ENCODE results near the gene RRP8. TPM values are rescaled to one million over a fixed set of nuclear protein-coding genes. Genes with fewer than 3 reads are reported as not detected.

The RRP8 gene
- total RNA-seq, 6 donors from 2014 or later, result 13.4 to 25.2 (median 22.1) TPM

DNA sequence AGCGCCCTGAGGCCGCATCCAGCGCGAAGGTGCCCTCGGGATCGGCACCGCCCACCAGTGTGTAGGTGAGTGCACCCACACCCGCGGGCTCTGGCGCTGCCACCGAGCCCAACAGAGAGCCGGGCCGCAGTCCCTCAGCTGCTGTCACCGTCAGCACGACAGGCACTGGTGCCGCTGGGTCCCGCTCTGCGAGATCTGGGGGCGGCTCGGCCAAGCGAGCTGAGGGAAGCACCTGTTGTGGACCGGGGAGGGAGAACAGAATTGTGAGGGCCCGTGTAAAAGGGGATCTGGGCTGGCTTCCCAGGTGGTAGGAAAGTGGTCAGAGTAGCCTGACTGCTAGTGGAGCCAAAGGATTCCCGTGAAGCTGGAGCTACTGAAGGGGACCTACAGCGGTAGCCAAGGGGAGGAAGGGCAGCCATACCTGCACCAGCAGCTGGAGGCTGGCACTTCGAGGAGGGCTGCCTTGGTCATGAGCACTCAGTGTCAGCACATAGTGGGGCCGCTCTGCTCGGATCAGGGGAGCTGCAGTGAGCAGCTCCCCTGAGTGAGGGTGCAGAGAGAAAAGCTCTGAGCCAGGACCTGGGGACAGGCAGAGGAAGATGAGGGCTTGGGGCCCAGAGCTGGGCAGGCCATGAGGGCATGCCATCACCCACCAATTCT is 27.3 kb upstream of the RRP8 start:
- H3K4me1 ChIP-seq, result peaks cover 9 to 25% (median 18%) of the 10 kb centered on the region in 4 donors
- H3K36me3 ChIP-seq, result peaks cover 0 to 66% (median 31%) of the 10 kb centered on the region in 4 donors
- H3K27ac ChIP-seq, result no peak overlapping the region
- no peak for ATAC-seq (ENCODE audit: low FRiP score in 2 of 2)
- TF ChIP-seq POLR2A (IDR thresholded peaks at IDR 0.05) (no peak), EP300 (IDR thresholded peaks at IDR 0.05) (no peak), POLR2AphosphoS5 (IDR thresholded peaks at IDR 0.05) (no peak)
- TF ChIP-seq, protein P1, sequence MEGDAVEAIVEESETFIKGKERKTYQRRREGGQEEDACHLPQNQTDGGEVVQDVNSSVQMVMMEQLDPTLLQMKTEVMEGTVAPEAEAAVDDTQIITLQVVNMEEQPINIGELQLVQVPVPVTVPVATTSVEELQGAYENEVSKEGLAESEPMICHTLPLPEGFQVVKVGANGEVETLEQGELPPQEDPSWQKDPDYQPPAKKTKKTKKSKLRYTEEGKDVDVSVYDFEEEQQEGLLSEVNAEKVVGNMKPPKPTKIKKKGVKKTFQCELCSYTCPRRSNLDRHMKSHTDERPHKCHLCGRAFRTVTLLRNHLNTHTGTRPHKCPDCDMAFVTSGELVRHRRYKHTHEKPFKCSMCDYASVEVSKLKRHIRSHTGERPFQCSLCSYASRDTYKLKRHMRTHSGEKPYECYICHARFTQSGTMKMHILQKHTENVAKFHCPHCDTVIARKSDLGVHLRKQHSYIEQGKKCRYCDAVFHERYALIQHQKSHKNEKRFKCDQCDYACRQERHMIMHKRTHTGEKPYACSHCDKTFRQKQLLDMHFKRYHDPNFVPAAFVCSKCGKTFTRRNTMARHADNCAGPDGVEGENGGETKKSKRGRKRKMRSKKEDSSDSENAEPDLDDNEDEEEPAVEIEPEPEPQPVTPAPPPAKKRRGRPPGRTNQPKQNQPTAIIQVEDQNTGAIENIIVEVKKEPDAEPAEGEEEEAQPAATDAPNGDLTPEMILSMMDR (IDR thresholded peaks at IDR 0.05), result no peak
- no peaks in the 10 kb centered on the region for H3K27me3 ChIP-seq
- peak in 1 of 2 donors; percentile 19 for DNase-seq
- 61 to 82% methylated on average over 14 to 27 of the region's 28 CpGs for WGBS, 2 donors
- H3K4me3 ChIP-seq, result peak overlapping the region in 3 of 4 donors; percentile 30 to 48 (median 42)
- no peaks in the 10 kb centered on the region for H3K9me3 ChIP-seq

DNA sequence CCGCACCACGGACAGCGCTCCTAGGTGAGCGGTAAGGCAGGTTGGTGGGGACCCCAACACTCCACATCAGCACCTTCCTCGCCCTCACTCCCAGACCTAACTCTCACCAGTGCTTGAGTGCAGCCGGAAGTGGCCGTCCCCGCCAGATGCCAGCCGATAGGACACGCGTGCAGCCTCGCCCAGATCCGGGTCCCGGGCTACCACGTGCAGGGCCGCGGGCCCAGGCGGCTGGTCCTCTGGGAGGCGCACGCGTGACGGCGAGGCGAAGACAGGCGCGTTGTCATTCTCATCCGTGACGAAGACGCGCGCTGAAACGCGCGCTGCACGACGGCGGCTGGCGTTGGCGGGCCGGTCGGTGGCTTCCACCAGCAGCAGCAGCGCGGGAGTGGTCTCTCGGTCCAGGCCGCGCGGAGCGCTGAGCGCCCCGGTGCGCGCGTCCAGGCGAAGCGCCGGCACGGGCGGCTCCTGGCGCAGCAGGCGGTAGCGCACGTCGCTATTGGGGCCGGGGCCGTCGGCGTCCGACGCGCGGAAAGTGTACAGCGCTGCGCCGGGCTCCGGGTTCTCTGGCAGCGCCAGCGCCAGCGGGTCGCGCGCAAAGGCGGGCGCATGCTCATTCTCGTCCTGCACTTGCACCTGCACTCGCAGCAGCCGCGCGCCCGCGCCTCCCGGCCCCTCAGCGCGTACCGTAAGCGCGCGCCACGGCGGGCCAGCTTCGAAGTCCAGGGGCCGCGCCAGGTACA is 26.6 kb upstream of the RRP8 start:
- 80 to 86% methylated on average over 67 to 81 of the region's 102 CpGs for WGBS, 2 donors
- peak overlapping the region in 3 of 4 donors; percentile 30 to 48 (median 42) for H3K4me3 ChIP-seq
- H3K27ac ChIP-seq, result no peak overlapping the region
- H3K4me1 ChIP-seq, result peaks cover 2 to 18% (median 12%) of the 10 kb centered on the region in 4 donors
- DNase-seq (peak in 1 of 2 donors; percentile 88), ATAC-seq (ENCODE audit: low FRiP score in 2 of 2) (no peak)
- no peaks in the 10 kb centered on the region for H3K27me3 ChIP-seq
- H3K9me3 ChIP-seq, result no peaks in the 10 kb centered on the region
- TF ChIP-seq POLR2AphosphoS5 (IDR thresholded peaks at IDR 0.05), result no peak
- TF ChIP-seq EP300 (IDR thresholded peaks at IDR 0.05), result no peak
- no peak for TF ChIP-seq POLR2A (IDR thresholded peaks at IDR 0.05)
- TF ChIP-seq, protein P1 (IDR thresholded peaks at IDR 0.05), result no peak
- peaks cover 0 to 73% (median 34%) of the 10 kb centered on the region in 4 donors for H3K36me3 ChIP-seq

- Histone ChIP-seq H3K27ac (no peak overlapping the region), H3K36me3 (peaks cover 0 to 78% (median 37%) of the 10 kb centered on the region in 4 donors), H3K4me3 (no peak overlapping the region), H3K27me3 (no peaks in the 10 kb centered on the region), H3K4me1 (peaks cover 0 to 14% (median 8%) of the 10 kb centered on the region in 4 donors), H3K9me3 (no peaks in the 10 kb centered on the region)
- TF ChIP-seq EP300 (IDR thresholded peaks at IDR 0.05) (no peak), POLR2A (IDR thresholded peaks at IDR 0.05) (no peak), POLR2AphosphoS5 (IDR thresholded peaks at IDR 0.05) (no peak)
- TF ChIP-seq, protein P1 (IDR thresholded peaks at IDR 0.05), result no peak
- ATAC-seq (ENCODE audit: low FRiP score in 2 of 2) (no peak), DNase-seq (no peak)
- 91 to 92% methylated on average over 21 to 24 of the region's 24 CpGs for WGBS, 2 donors
Measured at GRCh38 chr11:6629573-6629891, 26.1 kb upstream of the RRP8 start.

DNA sequence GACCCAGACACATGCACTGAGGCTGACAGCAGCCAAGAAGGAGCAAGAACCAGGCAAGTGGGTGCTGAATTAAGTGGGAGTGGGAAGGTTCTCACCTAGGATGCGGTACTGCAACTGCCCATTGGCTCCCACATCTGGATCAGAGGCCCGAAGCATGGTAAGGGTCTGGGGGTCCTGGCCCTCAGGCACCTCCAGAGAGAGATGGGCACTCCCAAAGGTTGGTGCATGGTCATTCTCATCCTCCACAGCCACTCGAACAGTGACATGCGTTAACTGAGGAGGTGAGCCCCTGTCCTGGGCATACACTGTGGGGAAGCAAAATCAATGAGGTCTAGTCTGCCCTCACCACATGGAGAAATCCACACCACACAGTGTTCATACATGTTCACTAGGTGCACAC is 25.1 kb upstream of the RRP8 start:
- peaks cover 0 to 6% (median under 1%) of the 10 kb centered on the region in 4 donors for H3K4me1 ChIP-seq
- peaks cover 0 to 88% (median 38%) of the 10 kb centered on the region in 4 donors for H3K36me3 ChIP-seq
- no peak overlapping the region for H3K27ac ChIP-seq
- 100% methylated on average over 2 to 4 of the region's 4 CpGs for WGBS, 2 donors
- no peaks in the 10 kb centered on the region for H3K27me3 ChIP-seq
- H3K4me3 ChIP-seq, result no peak overlapping the region
- H3K9me3 ChIP-seq, result no peaks in the 10 kb centered on the region
- DNase-seq (no peak), ATAC-seq (ENCODE audit: low FRiP score in 2 of 2) (no peak)
- TF ChIP-seq EP300 (IDR thresholded peaks at IDR 0.05) (no peak), POLR2A (IDR thresholded peaks at IDR 0.05) (no peak), POLR2AphosphoS5 (IDR thresholded peaks at IDR 0.05) (no peak)
- TF ChIP-seq, protein P1 (IDR thresholded peaks at IDR 0.05), result no peak

Measured in upper lobe of left lung (tissue), 6 donors.